LNCaP clone FGC (cell line): ENCODE data around the gene ISYNA1.

Source experiments
- DNase-seq: peaks from one replicate; pipeline ENCODE4 v3.0.0-alpha.2; 2011; ENCODE audit warnings: low read depth
- H3K4me3 ChIP-seq: 2 replicates; pipeline ENCODE4 v1.5.1; 2011; ENCODE audit warnings: mild to moderate bottlenecking, low read depth, low read length, control low read depth
- CTCF ChIP-seq: IDR thresholded peaks from 2 replicates; pipeline ENCODE4 v1.5.1; 2012; ENCODE audit warnings: mild to moderate bottlenecking; ENCODE audit not compliant: control insufficient read depth, insufficient read depth; ENCODE audit errors: extremely low read depth

The ISYNA1 gene

DNA sequence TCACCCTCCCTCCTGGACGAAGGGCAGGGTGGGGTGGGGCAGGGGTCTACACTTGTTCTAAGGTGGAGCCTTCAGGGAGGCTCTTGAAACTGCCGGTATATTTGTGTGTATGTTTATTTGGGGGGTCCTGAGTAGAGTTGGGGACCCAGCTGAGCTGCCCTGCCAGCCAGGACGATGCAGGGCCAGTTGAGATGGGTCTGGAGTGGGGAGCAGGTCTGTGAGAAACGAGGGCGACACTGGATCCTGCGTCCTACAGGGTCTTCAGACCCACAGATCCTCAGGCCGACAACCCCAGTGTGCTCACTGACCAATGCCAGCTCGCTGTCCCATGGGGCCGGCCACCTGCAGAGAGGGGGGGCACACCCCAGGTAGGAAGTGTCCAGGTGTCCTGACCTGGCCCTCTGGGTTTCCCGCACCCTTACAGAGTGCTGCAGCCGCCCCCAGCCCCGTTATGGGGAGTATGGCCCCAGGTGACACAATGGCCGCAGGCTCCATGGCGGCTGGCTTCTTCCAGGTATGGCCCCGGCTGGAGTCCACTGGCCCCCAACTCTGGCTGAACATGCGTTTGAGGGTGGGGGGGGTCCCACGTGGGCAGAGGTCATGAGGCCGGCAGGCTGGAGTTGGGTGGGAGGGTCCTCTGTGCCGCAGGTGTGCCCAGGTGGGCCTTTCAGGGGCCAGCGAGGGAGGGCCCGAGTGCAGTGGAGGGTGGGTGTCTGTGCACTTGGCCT is 7.4 kb downstream of the ISYNA1 start:
- DNase-seq, result no peak
- H3K4me3 ChIP-seq, result no peak overlapping the region
- no peak for TF ChIP-seq CTCF

GRCh38 chr19:18429717-18430416 is 8.1 kb downstream of the ISYNA1 start:
- no peak for DNase-seq
- no peak for TF ChIP-seq CTCF
- H3K4me3 ChIP-seq, result no peak overlapping the region

DNA sequence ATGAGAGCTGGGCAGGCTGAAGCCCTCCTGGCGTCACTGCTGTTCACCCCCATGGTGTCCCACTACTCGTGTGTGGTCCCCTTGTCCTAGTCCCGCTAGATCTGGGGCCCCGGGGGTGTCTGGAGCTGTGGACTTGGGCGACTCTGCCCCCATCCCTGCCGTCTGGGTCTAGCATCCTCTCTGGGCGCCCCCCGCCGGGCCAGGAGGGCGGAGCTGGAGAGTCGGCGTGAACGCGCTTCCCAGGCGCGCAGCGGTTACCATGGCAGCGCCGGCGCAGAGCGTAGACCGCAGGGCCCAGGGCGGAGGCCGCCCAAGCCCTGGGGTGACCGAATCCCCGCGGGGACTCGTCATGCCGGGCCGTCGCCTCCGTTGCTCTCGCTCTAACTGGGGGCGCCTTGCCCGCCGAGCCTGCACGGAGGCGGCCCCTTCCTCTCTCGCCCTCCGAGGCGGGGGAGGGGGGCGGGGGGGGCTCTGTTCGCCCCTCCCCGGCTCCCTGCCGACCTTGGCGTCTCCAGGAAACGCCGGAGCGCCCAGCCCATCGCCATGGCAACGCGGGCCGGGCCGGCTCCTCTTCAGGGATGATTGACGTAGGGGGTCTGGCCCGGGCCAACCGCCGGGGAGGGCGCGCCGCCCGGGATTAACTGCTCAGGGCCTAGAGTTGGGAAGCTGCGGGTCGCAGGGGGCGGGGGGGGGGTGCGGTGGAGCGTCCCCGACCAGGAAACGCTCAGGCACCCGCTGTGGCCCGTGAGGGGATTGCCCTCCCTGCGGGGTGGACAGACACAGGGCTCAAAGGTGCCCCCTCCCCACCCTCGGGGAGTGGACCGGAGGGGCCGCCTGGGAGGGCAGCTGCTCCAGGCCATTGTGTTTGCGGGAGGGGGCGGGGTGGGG is 8.9 kb downstream of the ISYNA1 start:
- no peak for DNase-seq
- H3K4me3 ChIP-seq, result no peak overlapping the region
- TF ChIP-seq CTCF, result no peak

GRCh38 chr19:18428173-18428786 is 9.7 kb downstream of the ISYNA1 start:
- TF ChIP-seq CTCF, result no peak
- no peak overlapping the region for H3K4me3 ChIP-seq
- no peak for DNase-seq

GRCh38 chr19:18427743-18428113 is 10.2 kb downstream of the ISYNA1 start:
- DNase-seq, result no peak
- H3K4me3 ChIP-seq, result no peak overlapping the region
- no peak for TF ChIP-seq CTCF

- TF ChIP-seq CTCF, result no peak
- no peak for DNase-seq
- no peak overlapping the region for H3K4me3 ChIP-seq
Measured at GRCh38 chr19:18427080-18427742, 10.7 kb downstream of the ISYNA1 start.
